ENCODE data around the gene STX2.

STX2 gene

GRCh38 chr12:130768120-130768519 is 70.9 kb downstream of the STX2 start:
- no peak for TF ChIP-seq CTCF (IDR thresholded peaks at IDR 0.05; ENCODE audit: low read depth, low read length)

DNA sequence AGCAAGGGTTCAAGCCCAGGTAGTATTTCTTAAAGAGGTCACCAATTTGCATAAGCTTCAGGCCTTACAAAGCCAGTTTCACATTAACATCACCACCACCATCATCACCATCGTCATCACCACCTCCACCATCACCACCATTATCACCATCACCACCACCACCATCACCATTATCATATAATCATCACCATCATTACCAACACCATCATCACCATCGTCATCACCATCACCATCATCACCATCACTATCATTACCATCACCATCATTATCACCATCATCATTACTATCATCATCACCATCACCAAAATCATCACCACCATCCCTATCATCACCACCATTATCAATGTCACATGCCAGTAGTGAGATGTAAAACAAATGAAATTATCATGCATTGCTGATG is 72.6 kb downstream of the STX2 start:
- TF ChIP-seq CTCF (IDR thresholded peaks at IDR 0.05; ENCODE audit: low read depth, low read length), result no peak
- DNase-seq (ENCODE audit: extremely low read depth, low read depth), result no peak

More at GRCh38 chr12:130768120-130768519, 70.9 kb downstream of the STX2 start:
- DNase-seq (ENCODE audit: extremely low read depth, low read depth), result no peak

- DNase-seq (ENCODE audit: extremely low read depth, low read depth), result no peak
These were observed 73.8 kb downstream of the STX2 start for GRCh38 chr12:130765186-130765659.

GRCh38 chr12:130764475-130765185 is 74.4 kb downstream of the STX2 start:
- DNase-seq (ENCODE audit: extremely low read depth, low read depth), result no peak
- TF ChIP-seq CTCF (IDR thresholded peaks at IDR 0.05; ENCODE audit: low read depth, low read length), result no peak

More at GRCh38 chr12:130765186-130765659, 73.8 kb downstream of the STX2 start:
- no peak for TF ChIP-seq CTCF (IDR thresholded peaks at IDR 0.05; ENCODE audit: low read depth, low read length)

GRCh38 chr12:130764073-130764472 is 75.0 kb downstream of the STX2 start:
- TF ChIP-seq CTCF (IDR thresholded peaks at IDR 0.05; ENCODE audit: low read depth, low read length), result no peak
- DNase-seq (ENCODE audit: extremely low read depth, low read depth), result no peak

- DNase-seq (ENCODE audit: extremely low read depth, low read depth), result no peak
- TF ChIP-seq CTCF (IDR thresholded peaks at IDR 0.05; ENCODE audit: low read depth, low read length), result no peak
These were observed 76.8 kb downstream of the STX2 start for GRCh38 chr12:130762319-130762675.

GRCh38 chr12:130761537-130762318 is 77.3 kb downstream of the STX2 start:
- no peak for DNase-seq (ENCODE audit: extremely low read depth, low read depth)
- TF ChIP-seq CTCF (IDR thresholded peaks at IDR 0.05; ENCODE audit: low read depth, low read length), result peak; percentile 56
